NCI-H2171 (cell line): ENCODE data around the gene SORCS2.

Source experiments
- DNase-seq: peaks from one replicate; lab custom pipeline; 2025; lab: John Stamatoyannopoulos, UW

SORCS2 gene

DNA sequence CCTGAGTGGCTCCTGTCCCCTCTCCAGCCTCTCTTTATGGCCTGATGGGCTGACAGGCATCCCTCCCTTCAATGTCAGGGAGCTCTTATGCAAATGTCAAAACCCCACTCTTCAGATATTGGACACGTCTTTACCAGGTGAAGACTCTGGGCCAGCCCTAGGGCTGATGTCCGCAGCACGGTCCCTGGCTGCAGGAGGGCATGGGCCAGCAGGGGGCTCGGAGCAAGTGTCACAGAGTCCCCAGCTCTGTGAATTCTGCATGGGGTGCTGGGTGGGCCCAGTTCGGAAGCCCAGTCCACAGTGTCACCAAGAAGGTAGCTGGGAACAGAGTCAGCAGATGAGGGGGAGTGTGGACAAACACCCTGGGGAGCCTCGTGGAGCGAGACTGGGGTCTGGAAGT lies 282.0 kb downstream of the SORCS2 start:
- no peak for DNase-seq

DNA sequence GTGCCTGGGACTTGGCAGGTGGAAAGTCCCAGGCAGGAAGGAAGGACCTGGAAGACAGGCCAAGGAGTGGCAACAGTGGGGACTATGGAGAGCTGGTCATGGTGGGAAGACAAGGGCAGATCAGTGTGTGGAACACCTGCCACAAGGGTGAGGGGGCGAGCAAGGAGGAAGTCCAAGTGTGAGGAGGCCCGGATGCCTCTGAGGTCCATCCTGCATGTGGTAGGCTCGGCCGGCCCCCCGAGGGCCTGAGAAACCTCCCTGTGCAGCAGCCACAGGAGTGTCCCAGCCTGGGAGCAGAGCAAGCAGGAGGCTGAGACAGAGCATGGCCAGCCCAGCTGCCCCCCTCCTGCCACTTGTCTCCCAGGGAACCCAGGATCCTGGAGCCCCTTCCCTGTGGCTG lies 282.9 kb downstream of the SORCS2 start:
- no peak for DNase-seq

DNA sequence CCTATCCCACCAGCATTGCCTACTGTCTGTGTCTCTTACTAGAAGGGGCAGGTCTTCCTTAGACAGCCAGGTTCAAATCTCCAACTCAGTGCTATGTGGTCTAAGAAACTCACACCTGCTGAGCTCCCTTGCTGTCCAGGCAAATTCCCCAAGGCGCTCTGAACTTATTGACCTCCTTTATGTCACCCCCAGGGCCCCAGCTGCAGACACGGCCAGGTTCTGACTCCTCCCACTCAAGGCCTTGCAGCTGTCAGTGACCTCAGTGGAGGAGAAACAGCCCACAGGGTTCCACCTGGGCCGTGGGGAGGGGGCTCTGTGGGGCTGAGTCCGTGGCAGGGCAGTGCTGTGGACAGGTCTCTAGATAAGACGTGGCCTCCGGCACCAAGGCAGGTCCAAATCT lies 284.5 kb downstream of the SORCS2 start:
- DNase-seq, result no peak

GRCh38 chr4:7477695-7478094 lies 285.4 kb downstream of the SORCS2 start:
- DNase-seq, result no peak

DNA sequence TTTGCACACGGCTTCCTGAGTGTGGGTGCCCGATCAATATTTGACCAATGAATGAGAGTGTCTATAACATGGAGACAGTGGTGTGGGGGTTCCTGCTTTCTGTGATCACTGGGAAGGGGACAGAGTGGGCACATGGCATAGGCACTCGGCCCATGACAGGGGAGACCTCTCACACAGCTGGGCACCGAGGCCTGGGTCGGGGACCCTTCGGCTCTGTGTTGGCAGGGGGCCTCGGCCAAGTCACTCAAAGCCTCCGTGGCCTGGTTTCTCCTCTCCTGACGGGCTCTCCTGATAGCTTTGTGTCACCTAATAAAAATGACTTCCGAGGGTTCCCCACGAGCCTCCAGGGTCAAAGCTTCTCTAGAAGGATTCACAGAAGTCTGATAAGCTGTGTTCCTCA lies 286.3 kb downstream of the SORCS2 start:
- DNase-seq, result no peak

GRCh38 chr4:7480423-7480822 lies 288.1 kb downstream of the SORCS2 start:
- DNase-seq, result no peak

DNA sequence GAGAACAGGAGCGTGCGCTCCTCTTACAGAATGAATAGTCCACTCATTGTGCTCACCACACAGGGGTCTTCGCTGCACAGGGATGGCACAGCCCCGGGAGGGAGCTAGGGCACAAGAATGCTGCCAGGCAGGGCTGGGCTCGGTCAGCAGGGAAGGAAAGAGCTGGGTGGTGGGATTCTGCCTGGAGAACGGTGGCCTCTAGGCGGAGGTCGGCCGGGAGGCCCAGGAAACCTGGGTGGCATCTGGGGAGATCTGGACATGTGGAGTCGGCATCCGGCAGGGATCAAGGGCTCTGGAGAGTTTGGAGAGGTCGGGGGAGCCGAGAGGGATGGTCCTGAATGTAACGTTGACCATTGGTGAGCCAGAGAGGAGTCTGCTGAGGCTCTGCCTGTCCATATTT lies 288.9 kb downstream of the SORCS2 start:
- DNase-seq, result no peak

DNA sequence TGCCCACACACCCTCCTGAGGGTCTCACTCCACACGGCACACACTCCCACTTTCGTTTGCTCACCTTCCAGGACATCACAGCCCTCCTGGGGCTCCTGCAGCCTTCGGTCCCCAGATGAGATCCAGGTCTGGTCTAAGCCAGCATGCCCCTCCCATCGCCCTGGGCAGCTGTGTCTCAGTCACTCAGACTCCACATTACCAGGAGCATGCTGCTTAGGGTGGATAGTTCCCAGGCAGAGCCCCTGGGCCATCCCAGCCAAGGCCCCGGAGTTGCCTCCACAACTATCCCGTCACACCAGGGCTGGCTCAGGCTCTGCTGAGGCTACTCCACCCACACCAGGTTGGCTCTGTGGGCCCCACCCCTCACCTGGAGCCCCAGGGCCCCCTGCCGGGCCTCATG lies 292.8 kb downstream of the SORCS2 start:
- no peak for DNase-seq

- no peak for DNase-seq
Measured at GRCh38 chr4:7486101-7486500, 293.8 kb downstream of the SORCS2 start.

- no peak for DNase-seq
Measured at GRCh38 chr4:7487502-7487901, 295.2 kb downstream of the SORCS2 start.

GRCh38 chr4:7487998-7488671 lies 295.8 kb downstream of the SORCS2 start:
- no peak for DNase-seq

DNA sequence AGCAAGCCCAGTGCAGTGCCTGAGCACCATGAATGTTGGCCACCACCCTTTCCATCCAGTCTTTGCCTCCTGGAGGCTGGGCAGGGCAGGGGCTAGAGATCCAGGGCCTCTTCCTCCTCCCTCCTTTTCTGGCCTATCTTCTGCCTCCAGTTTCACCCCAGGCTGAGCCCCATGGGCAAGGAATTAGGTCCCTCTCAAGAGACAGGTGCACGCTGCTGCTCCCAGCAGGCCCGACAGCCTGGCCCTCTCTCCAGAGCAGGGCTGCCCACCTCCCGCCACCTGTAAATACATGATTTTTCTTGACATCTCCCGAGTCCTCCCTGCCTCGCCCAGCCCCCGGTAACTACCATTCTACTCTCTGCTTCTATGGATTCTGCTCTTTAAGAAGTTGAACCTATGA lies 299.6 kb downstream of the SORCS2 start:
- DNase-seq, result no peak

GRCh38 chr4:7498446-7499200 lies 306.3 kb downstream of the SORCS2 start:
- DNase-seq, result no peak

GRCh38 chr4:7499661-7500060 lies 307.3 kb downstream of the SORCS2 start:
- DNase-seq, result peak; percentile 57

DNA sequence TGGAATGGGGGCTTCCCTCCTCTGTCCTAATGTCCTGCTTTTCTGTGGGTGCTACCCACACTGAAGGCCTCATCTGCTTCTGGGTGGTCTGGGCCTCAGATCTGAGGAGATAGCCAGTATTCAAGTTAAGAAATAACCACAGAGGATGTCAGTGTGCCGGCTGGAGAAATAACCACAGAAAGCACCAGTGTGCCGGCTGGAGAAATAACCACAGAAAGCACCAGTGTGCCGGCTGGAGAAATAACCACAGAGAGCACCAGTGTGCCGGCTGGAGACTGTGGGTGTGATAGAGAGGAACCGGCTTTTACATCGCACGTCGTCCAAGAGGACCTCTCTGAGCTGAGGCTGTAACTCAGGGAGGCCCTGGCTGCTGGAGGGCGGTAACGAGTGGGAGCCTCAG lies 308.1 kb downstream of the SORCS2 start:
- no peak for DNase-seq

- DNase-seq, result no peak
Measured at GRCh38 chr4:7501314-7501713, 309.0 kb downstream of the SORCS2 start.

DNA sequence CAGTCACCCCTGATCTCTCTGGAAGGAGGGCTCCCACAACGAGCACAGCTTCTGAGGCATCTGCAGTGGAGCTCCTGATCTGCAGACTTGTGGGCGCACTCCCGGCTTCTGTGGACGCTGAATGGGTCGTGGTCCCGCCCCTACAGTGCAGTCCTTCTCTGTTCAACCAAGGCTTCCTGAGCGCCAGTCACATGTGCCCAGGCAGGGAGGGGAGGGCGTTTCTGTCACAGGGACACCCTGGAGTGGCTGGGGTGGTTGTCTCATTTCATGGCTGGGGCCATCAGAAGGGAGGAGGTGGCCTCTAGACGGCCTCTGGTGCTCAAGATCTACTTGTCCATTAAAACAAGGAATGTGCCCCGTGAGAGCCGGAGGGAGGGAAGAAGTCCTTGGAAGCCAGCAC lies 309.5 kb downstream of the SORCS2 start:
- no peak for DNase-seq

DNA sequence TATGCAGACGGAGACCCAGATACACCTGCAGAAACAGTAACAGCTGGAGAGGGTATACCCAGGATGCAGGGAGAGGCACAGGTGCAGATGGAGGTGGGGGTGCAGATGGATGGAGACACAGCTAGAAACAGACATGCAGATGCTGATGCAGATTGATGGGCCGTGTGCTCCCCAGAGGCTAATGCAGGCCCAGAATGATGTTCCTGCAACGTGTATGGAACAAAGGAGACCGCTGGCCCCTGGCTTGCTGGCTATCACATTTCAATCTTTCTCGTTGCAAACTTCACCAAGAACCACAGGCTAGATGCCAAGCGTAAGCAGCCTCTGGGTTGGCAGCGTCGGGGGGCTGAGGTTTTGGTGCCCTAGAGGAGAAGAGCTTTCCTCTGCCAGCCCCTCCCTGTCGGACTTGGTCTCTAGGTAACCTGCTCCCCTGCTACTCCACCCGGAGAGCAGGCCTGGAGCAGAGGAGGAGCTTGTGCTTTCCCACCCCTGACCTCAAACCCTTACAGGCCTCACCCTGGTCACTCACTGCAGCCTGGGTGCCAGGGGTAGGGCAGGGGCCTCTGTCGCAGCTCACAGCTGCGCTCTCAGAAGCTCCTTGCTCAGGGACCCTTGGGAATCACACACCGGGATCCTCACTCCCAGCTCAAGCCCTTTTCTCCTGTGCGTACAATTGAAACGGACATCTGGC lies 311.4 kb downstream of the SORCS2 start:
- DNase-seq, result peak; percentile 46

- DNase-seq, result no peak
Measured at GRCh38 chr4:7505116-7505900, 313.0 kb downstream of the SORCS2 start.

DNA sequence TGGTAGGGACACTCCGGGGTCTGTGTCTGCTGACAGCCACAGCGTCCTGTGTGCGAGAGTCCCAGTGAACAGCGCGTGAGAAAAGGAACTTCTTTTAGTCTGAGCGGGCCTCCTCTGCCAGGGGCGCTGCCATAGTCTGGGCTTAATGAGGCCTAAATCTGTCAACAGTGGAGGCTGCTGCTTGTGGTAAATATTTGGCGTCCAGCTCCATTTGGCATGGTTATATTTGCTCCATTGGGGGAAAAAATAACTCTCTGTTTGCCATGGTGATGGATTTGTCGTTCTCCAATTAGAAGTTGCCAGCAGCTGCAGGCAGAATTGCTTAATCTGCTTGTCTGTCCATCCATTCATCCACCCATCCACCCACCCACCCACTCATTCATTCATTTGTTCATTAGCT lies 313.8 kb downstream of the SORCS2 start:
- DNase-seq, result no peak

- DNase-seq, result no peak
Measured at GRCh38 chr4:7506572-7506971, 314.2 kb downstream of the SORCS2 start.

DNA sequence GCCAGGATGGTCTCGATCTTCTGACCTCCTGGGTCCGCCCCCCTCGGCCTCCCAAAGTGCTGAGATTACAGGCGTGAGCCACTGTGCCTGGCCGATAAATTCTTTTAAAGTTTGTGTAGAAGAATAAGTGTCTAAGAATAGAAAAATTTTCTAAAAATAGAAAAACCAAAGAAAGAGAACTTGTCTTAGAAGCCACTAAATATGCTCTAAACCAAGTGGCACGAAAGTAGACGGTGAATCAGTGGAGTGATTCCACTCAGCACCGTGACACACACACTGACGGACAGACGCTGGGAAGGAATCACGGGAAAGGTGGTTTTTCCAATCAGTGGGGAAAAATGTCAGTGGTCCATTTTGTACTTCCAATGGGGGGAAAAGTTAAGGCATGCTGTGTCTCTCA lies 315.0 kb downstream of the SORCS2 start:
- DNase-seq, result no peak
